Measurements from ENCODE around the gene SPSB4.

GRCh38 chr3:141164852-141165251, 113.7 kb downstream of the SPSB4 start:
- TF ChIP-seq SP1 (IDR thresholded peaks at IDR 0.05; ENCODE audit: low read depth, low read length): no peak
- TF ChIP-seq CTCF (IDR thresholded peaks at IDR 0.05; ENCODE audit: control extremely low read depth in 1 of 3, insufficient read depth in 1 of 3, low read depth in 1 of 3, low read length in 3 of 3): no peak
- no peak for TF ChIP-seq YY1 (IDR thresholded peaks at IDR 0.05; ENCODE audit: low read depth, low read length)

Data from H1 (cell line).